SK-N-SH treated with all-trans-retinoic acid at 6 μM for 48 hours (cell line): ENCODE data around the gene RAB4A.

Experiments used
- ATAC-seq: fragments of 200-7000 bp; cut with Tn5 transposase; 3 replicates; pipeline ENCODE4 v1.9.1; 2020; ENCODE audit warnings: mild to moderate bottlenecking, moderate library complexity
- ARNTL ChIP-seq: fragments of 450-650 bp; formaldehyde crosslinking; IDR thresholded peaks from 2 replicates; pipeline ENCODE4 v1.5.0; 2020; ENCODE audit warnings: low read depth, mild to moderate bottlenecking, moderate library complexity, borderline replicate concordance
- CSDC2 ChIP-seq: fragments of 250-450 bp; sonication (Bioruptor Pico); IDR thresholded peaks from 2 replicates; pipeline ENCODE4 v1.5.0; 2020; ENCODE audit warnings: mild to moderate bottlenecking, moderate library complexity
- ESRRG ChIP-seq: fragments of 250-450 bp; sonication (Bioruptor Pico); IDR thresholded peaks from 2 replicates; pipeline ENCODE4 v1.6.1; 2021; ENCODE audit warnings: mild to moderate bottlenecking
- GLIS3 ChIP-seq: fragments of 250-450 bp; sonication (Bioruptor Pico); IDR thresholded peaks from 2 replicates; pipeline ENCODE4 v1.5.0; 2020; ENCODE audit warnings: mild to moderate bottlenecking, moderate library complexity
- ISL1 ChIP-seq: fragments of 250-450 bp; sonication (Bioruptor Pico); IDR thresholded peaks from 2 replicates; pipeline ENCODE4 v2.1.2; 2022; ENCODE audit warnings: mild to moderate bottlenecking, moderate library complexity
- OSR1 ChIP-seq: fragments of 250-450 bp; sonication (Bioruptor Pico); IDR thresholded peaks from 2 replicates; pipeline ENCODE4 v1.8.0; 2022; ENCODE audit warnings: moderate library complexity, mild to moderate bottlenecking, inconsistent platforms
- PPARA ChIP-seq: fragments of 250-450 bp; sonication (Bioruptor Pico); IDR thresholded peaks from 2 replicates; pipeline ENCODE4 v1.5.0; 2020; ENCODE audit warnings: mild to moderate bottlenecking, borderline replicate concordance
- RARB ChIP-seq: fragments of 250-450 bp; sonication (Bioruptor Pico); IDR thresholded peaks from 2 replicates; pipeline ENCODE4 v1.8.0; 2021; ENCODE audit warnings: mild to moderate bottlenecking, moderate library complexity
- SNAI2 ChIP-seq: fragments of 250-450 bp; sonication (Bioruptor Pico); IDR thresholded peaks from 2 replicates; pipeline ENCODE4 v1.5.0; 2020; ENCODE audit warnings: mild to moderate bottlenecking, moderate library complexity
- TOX ChIP-seq: fragments of 250-450 bp; sonication (Bioruptor Pico); IDR thresholded peaks from 2 replicates; pipeline ENCODE4 v1.8.0; 2021; ENCODE audit warnings: mild to moderate bottlenecking, moderate library complexity, borderline replicate concordance
- ZC3H10 ChIP-seq: fragments of 250-450 bp; sonication (Bioruptor Pico); IDR thresholded peaks from 2 replicates; pipeline ENCODE4 v1.5.1; 2021; ENCODE audit warnings: mild to moderate bottlenecking, moderate library complexity
- ZFP3 ChIP-seq: fragments of 250-450 bp; sonication (Bioruptor Pico); IDR thresholded peaks from 2 replicates; pipeline ENCODE4 v1.5.0; 2020; ENCODE audit warnings: mild to moderate bottlenecking, moderate library complexity
- ZFP30 ChIP-seq: fragments of 450-650 bp; formaldehyde crosslinking; IDR thresholded peaks from 2 replicates; pipeline ENCODE4 v1.5.0; 2022; ENCODE audit warnings: mild to moderate bottlenecking, moderate library complexity
- ZNF565 ChIP-seq: fragments of 450-650 bp; formaldehyde crosslinking; conservative IDR thresholded peaks from 2 replicates; pipeline ENCODE4 v1.5.0; 2020; ENCODE audit warnings: low read depth, mild to moderate bottlenecking, moderate library complexity
- ZNF70 ChIP-seq: fragments of 450-650 bp; formaldehyde crosslinking; IDR thresholded peaks from 2 replicates; pipeline ENCODE4 v1.5.0; 2020; ENCODE audit warnings: mild to moderate bottlenecking, moderate library complexity
- ZNF8 ChIP-seq: fragments of 450-650 bp; formaldehyde crosslinking; IDR thresholded peaks from 2 replicates; pipeline ENCODE4 v1.5.0; 2020; ENCODE audit warnings: mild to moderate bottlenecking, moderate library complexity
- TF ChIP-seq, protein P1 (sequence below): fragments of 250-450 bp; sonication (Bioruptor Pico); IDR thresholded peaks from 2 replicates; pipeline ENCODE4 v1.5.1; 2020; ENCODE audit warnings: low read depth, mild to moderate bottlenecking, moderate library complexity
- TF ChIP-seq, protein P2 (sequence below): fragments of 250-450 bp; sonication (Bioruptor Pico); IDR thresholded peaks from 2 replicates; pipeline ENCODE4 v1.5.1; 2021; ENCODE audit warnings: mild to moderate bottlenecking, moderate library complexity
- TF ChIP-seq, protein P3 (sequence below): fragments of 250-450 bp; sonication (Bioruptor Pico); IDR thresholded peaks from 2 replicates; pipeline ENCODE4 v1.8.0; 2020; ENCODE audit warnings: mild to moderate bottlenecking, moderate library complexity, borderline replicate concordance
- TF ChIP-seq, protein P4 (sequence below): fragments of 250-450 bp; sonication (Bioruptor Pico); IDR thresholded peaks from 2 replicates; pipeline ENCODE4 v1.5.0; 2020; ENCODE audit warnings: mild to moderate bottlenecking, moderate library complexity

RAB4A gene

DNA sequence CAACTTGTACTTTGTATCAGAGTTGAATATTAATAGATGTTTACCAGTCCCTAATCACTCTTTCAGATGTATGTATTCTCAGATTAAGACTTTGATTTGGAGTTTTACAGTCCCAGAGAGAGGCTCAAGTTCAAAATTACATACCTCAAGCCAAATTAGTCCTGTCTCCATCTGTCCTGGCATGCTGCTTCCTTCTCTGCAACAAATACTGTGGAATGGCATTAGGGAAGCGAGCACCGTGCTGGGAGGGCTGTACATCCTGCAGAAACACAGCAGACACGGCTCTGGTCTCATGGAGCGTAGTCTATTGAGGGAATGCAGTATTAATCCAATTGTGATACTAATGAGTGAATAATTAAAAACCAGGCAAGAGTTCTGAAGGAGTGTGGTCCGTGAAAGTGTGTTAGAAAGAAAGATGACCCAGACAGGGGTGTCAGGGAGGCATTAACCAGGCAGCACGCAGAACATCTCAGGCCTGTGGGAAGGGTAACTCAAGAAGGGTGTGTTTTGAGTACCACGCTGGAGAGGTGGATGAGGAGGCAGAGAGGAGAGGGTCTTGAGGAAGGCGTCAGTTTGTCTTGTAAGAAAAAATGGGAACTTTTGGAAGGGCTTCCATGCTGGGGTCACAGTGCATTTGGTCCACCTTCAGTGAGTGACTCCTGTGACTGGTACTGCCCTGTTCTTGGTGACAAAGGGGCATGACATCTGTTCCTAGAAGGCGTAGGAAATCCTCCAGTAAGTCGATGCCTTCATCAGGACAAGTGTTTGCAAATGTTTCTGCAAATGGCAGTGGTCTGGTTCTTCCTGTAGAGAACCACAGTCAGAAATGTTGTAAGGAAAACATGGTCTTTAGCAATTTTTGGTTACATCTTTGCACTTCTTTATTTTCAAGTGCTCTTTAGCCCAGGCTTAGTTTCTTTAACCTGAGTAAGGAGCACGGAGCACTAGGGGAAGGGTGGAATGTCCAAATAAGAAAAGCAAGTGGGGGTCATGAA is 1.6 kb downstream of the RAB4A start:
- ATAC-seq: peak; percentile 69
- TF ChIP-seq ZFP30 (no peak), RARB (CRISPR knock-in tag) (no peak), CSDC2 (CRISPR knock-in tag) (no peak), ARNTL (CRISPR knock-in tag) (no peak), OSR1 (CRISPR knock-in tag) (no peak), PPARA (CRISPR knock-in tag) (no peak), ESRRG (CRISPR knock-in tag) (no peak), ZNF8 (CRISPR knock-in tag) (no peak), ZNF565 (CRISPR knock-in tag) (no peak), ZFP3 (no peak), SNAI2 (CRISPR knock-in tag) (no peak)
- TF ChIP-seq, protein P1, sequence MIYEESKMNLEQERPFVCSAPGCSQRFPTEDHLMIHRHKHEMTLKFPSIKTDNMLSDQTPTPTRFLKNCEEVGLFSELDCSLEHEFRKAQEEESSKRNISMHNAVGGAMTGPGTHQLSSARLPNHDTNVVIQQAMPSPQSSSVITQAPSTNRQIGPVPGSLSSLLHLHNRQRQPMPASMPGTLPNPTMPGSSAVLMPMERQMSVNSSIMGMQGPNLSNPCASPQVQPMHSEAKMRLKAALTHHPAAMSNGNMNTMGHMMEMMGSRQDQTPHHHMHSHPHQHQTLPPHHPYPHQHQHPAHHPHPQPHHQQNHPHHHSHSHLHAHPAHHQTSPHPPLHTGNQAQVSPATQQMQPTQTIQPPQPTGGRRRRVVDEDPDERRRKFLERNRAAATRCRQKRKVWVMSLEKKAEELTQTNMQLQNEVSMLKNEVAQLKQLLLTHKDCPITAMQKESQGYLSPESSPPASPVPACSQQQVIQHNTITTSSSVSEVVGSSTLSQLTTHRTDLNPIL: no peak

DNA sequence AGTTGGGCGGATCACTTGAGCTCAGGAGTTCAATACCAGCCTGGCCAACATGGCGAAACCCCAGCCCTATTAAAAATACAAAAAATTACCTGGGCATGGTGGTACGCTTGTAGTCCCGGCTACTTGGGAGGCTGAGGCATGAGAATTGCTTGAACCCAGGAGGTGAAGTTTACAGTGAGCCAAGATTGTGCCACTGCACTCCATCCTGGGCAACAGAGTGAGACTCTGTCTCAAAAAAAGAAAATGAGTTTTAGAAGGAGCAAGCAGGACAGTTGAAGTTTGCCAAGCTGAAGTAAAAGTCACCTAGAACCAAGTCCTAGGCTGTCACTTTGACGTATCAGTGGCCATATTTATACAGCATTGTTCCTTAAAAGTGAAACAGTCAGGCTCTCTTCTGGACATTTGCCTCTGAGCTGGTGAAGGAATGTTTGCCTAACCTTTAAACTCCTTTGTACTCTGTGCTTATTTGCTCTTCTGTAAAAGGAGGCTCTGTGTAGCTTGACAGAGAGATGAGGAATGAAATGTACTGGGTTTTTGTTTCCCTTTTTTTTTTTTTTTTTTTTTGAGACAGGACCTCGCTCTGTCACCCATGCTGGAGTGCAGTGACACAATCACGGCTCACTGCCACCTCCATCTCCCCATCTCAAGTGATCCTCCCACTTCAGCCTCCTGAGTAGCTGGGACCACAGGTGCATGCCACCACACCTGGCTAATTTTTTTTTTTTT is 2.8 kb downstream of the RAB4A start:
- no peak for ATAC-seq
- TF ChIP-seq ZFP3: no peak
- TF ChIP-seq GLIS3 (CRISPR knock-in tag): no peak
- TF ChIP-seq, protein P2, sequence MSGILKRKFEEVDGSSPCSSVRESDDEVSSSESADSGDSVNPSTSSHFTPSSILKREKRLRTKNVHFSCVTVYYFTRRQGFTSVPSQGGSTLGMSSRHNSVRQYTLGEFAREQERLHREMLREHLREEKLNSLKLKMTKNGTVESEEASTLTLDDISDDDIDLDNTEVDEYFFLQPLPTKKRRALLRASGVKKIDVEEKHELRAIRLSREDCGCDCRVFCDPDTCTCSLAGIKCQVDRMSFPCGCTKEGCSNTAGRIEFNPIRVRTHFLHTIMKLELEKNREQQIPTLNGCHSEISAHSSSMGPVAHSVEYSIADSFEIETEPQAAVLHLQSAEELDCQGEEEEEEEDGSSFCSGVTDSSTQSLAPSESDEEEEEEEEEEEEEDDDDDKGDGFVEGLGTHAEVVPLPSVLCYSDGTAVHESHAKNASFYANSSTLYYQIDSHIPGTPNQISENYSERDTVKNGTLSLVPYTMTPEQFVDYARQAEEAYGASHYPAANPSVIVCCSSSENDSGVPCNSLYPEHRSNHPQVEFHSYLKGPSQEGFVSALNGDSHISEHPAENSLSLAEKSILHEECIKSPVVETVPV: no peak
- no peak for TF ChIP-seq OSR1 (CRISPR knock-in tag)
- TF ChIP-seq ZNF8 (CRISPR knock-in tag): no peak
- TF ChIP-seq ZC3H10 (CRISPR knock-in tag): no peak
- TF ChIP-seq ZNF565 (CRISPR knock-in tag): no peak
- TF ChIP-seq TOX: no peak
- TF ChIP-seq, protein P3, sequence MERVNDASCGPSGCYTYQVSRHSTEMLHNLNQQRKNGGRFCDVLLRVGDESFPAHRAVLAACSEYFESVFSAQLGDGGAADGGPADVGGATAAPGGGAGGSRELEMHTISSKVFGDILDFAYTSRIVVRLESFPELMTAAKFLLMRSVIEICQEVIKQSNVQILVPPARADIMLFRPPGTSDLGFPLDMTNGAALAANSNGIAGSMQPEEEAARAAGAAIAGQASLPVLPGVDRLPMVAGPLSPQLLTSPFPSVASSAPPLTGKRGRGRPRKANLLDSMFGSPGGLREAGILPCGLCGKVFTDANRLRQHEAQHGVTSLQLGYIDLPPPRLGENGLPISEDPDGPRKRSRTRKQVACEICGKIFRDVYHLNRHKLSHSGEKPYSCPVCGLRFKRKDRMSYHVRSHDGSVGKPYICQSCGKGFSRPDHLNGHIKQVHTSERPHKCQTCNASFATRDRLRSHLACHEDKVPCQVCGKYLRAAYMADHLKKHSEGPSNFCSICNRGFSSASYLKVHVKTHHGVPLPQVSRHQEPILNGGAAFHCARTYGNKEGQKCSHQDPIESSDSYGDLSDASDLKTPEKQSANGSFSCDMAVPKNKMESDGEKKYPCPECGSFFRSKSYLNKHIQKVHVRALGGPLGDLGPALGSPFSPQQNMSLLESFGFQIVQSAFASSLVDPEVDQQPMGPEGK: no peak
- no peak for TF ChIP-seq ISL1 (CRISPR knock-in tag)
- TF ChIP-seq, protein P4, sequence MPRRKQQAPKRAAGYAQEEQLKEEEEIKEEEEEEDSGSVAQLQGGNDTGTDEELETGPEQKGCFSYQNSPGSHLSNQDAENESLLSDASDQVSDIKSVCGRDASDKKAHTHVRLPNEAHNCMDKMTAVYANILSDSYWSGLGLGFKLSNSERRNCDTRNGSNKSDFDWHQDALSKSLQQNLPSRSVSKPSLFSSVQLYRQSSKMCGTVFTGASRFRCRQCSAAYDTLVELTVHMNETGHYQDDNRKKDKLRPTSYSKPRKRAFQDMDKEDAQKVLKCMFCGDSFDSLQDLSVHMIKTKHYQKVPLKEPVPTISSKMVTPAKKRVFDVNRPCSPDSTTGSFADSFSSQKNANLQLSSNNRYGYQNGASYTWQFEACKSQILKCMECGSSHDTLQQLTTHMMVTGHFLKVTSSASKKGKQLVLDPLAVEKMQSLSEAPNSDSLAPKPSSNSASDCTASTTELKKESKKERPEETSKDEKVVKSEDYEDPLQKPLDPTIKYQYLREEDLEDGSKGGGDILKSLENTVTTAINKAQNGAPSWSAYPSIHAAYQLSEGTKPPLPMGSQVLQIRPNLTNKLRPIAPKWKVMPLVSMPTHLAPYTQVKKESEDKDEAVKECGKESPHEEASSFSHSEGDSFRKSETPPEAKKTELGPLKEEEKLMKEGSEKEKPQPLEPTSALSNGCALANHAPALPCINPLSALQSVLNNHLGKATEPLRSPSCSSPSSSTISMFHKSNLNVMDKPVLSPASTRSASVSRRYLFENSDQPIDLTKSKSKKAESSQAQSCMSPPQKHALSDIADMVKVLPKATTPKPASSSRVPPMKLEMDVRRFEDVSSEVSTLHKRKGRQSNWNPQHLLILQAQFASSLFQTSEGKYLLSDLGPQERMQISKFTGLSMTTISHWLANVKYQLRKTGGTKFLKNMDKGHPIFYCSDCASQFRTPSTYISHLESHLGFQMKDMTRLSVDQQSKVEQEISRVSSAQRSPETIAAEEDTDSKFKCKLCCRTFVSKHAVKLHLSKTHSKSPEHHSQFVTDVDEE: no peak
- TF ChIP-seq ZFP30: no peak
- TF ChIP-seq, protein P1: no peak
- TF ChIP-seq CSDC2 (CRISPR knock-in tag): no peak
- no peak for TF ChIP-seq ARNTL (CRISPR knock-in tag)
- no peak for TF ChIP-seq ZNF70
- TF ChIP-seq SNAI2 (CRISPR knock-in tag): no peak
- TF ChIP-seq RARB (CRISPR knock-in tag): no peak
- no peak for TF ChIP-seq PPARA (CRISPR knock-in tag)
